Transverse colon (tissue), 4 donors: ENCODE results near the gene GSPT2. TPM values are rescaled to one million over a fixed set of nuclear protein-coding genes. Genes with fewer than 3 reads are reported as not detected.
A peak's percentile ranks its signal among the peaks of the same experiment; 100 is the strongest.

Source experiments
- DNase-seq: peaks from one replicate; pipeline ENCODE4 v3.0.0-alpha.2; 2019
- H3K27ac ChIP-seq, 4 donors: fragments of 200-600 bp; sonication (generic); 2 replicates each; pipeline ENCODE4 v1.5.1; 2016 to 2018; ENCODE audit warnings: inconsistent platforms in 4 of 4
- H3K27me3 ChIP-seq: fragments of 200-600 bp; sonication (generic); 2 replicates; pipeline ENCODE4 v1.5.1; 2017; ENCODE audit warnings: inconsistent platforms
- H3K36me3 ChIP-seq, 4 donors: fragments of 200-600 bp; sonication (generic); 2 replicates each; pipeline ENCODE4 v1.5.1; 2017 to 2019; ENCODE audit warnings: inconsistent platforms in 4 of 4
- H3K4me1 ChIP-seq, 4 donors: fragments of 200-600 bp; sonication (generic); 2 replicates each; pipeline ENCODE4 v1.5.1; 2017 to 2020; ENCODE audit warnings: inconsistent platforms in 4 of 4
- H3K4me3 ChIP-seq, 4 donors: fragments of 200-600 bp; sonication (generic); 1 replicate in 1 of 4; 2 replicates in 3 of 4; pipeline versions ENCODE4 v1.5.1 to v1.6.1; 2017 to 2019; ENCODE audit warnings: inconsistent platforms in 4 of 4
- H3K9me3 ChIP-seq, 2 donors: fragments of 200-600 bp; sonication (generic); 2 replicates each; pipeline ENCODE4 v1.5.1; 2017 to 2019; ENCODE audit warnings: inconsistent platforms in 2 of 2
- EP300 ChIP-seq: sonication (generic); formaldehyde crosslinking; IDR thresholded peaks from one replicate; pipeline ENCODE4 v1.6.1; 2017; ENCODE audit warnings: antibody characterized with exemption, low read depth
- POLR2A ChIP-seq: fragments of 450-650 bp; IDR thresholded peaks from one replicate; pipeline ENCODE4 v1.6.1; 2016; ENCODE audit warnings: antibody characterized with exemption, mild to moderate bottlenecking, moderate library complexity
- POLR2AphosphoS5 ChIP-seq, 3 donors: sonication (generic); formaldehyde crosslinking; IDR thresholded peaks; one replicate each; pipeline ENCODE4 v1.6.1; 2016; ENCODE audit warnings: antibody characterized with exemption in 3 of 3
- WGBS, 2 donors: methylation state at CpG; one replicate each; pipeline ENCODE4 v1.1.5; 2018; ENCODE audit warnings: low coverage in 1 of 2; 5-methylcytosine and 5-hydroxymethylcytosine counted together
- in situ Hi-C, 4 donors: fragments of 200-750 bp; cut with MboI; loops; one replicate each; pipeline versions ENCODE4 v1.15.0 to v1.15.1; 2017; ENCODE audit warnings: low sequenced_read_pairs in 3 of 4, low pct_ligation_motif_present in 1 of 4, low pct_unique_long_range_greater_than_20kb in 1 of 4
- intact Hi-C: fragments of 100-400 bp; cut with DNase I; formaldehyde crosslinking; loops from one replicate; pipeline ENCODE4 v1.15.1; 2023; ENCODE audit warnings: low total_unique reads
- total RNA-seq, 4 donors: library from RNA; depleted of rRNA; stranded (reverse); fragments of >200 nt; gene quantifications; one replicate each; pipeline ENCODE4 v1.1.0, GENCODE V29; 2016
- TF ChIP-seq, protein P1 (sequence below), 5 experiments: fragments of 200-600 bp in 3 of 5; fragments of 450-650 bp in 2 of 5; sonication (generic) in 3 of 5; IDR thresholded peaks; 1 replicate in 2 of 5; 2 replicates in 3 of 5; pipeline ENCODE4 v1.5.1; 2016 to 2017; ENCODE audit warnings: antibody characterized with exemption in 5 of 5, inconsistent platforms in 3 of 5, mild to moderate bottlenecking in 2 of 5, moderate library complexity in 1 of 5

The GSPT2 gene
- total RNA-seq, 4 donors from 2014 or later, result 2.6 to 10.1 (median 4.3) TPM

- Histone ChIP-seq H3K4me3 (no peak overlapping the region), H3K27ac (no peak overlapping the region), H3K36me3 (no peaks in the 10 kb centered on the region), H3K27me3 (no peaks in the 10 kb centered on the region), H3K4me1 (no peaks in the 10 kb centered on the region), H3K9me3 (no peaks in the 10 kb centered on the region)
- intact Hi-C loops (no loop called here), in situ Hi-C loops (no loop called here)
- TF ChIP-seq, protein P1, sequence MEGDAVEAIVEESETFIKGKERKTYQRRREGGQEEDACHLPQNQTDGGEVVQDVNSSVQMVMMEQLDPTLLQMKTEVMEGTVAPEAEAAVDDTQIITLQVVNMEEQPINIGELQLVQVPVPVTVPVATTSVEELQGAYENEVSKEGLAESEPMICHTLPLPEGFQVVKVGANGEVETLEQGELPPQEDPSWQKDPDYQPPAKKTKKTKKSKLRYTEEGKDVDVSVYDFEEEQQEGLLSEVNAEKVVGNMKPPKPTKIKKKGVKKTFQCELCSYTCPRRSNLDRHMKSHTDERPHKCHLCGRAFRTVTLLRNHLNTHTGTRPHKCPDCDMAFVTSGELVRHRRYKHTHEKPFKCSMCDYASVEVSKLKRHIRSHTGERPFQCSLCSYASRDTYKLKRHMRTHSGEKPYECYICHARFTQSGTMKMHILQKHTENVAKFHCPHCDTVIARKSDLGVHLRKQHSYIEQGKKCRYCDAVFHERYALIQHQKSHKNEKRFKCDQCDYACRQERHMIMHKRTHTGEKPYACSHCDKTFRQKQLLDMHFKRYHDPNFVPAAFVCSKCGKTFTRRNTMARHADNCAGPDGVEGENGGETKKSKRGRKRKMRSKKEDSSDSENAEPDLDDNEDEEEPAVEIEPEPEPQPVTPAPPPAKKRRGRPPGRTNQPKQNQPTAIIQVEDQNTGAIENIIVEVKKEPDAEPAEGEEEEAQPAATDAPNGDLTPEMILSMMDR (IDR thresholded peaks at IDR 0.05), result no peak
- TF ChIP-seq POLR2A (no peak), POLR2AphosphoS5 (IDR thresholded peaks at IDR 0.05) (no peak), EP300 (no peak)
- DNase-seq, result no peak
Observed at GRCh38 chrX:51728202-51728601, 15.0 kb upstream of the GSPT2 start.

DNA sequence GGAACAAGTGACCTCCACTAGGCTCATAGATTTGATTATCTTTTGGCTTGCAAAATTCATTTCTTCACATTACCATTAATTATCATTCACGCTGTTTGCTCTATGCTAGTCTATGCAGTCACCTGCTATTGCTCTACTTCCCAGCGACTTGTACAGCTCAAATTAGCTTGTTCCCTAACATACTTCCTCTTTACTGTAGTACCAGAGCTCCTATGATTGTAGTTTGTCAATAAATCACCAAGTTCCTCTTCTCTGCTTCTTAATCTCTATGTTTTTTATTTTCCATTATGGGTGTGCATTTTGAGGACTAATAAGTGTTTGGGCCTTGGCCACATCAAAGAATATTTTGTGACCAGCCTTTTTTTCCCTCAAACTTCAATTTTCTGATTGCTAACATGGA lies 6.2 kb upstream of the GSPT2 start:
- Histone ChIP-seq H3K9me3 (no peaks in the 10 kb centered on the region), H3K4me1 (no peaks in the 10 kb centered on the region), H3K27me3 (no peaks in the 10 kb centered on the region), H3K27ac (no peak overlapping the region), H3K36me3 (no peaks in the 10 kb centered on the region), H3K4me3 (no peak overlapping the region)
- WGBS, 2 donors, result 36 to 60% methylated on average over 1 to 2 of the region's 2 CpGs
- TF ChIP-seq POLR2A, result no peak
- TF ChIP-seq POLR2AphosphoS5 (IDR thresholded peaks at IDR 0.05), result no peak
- TF ChIP-seq, protein P1 (IDR thresholded peaks at IDR 0.05), result no peak
- in situ Hi-C loops, result no loop called here
- DNase-seq, result no peak
- intact Hi-C loops, result no loop called here

GRCh38 chrX:51742586-51742985 lies 656 bp upstream of the GSPT2 start:
- no peaks in the 10 kb centered on the region for H3K36me3 ChIP-seq
- H3K27me3 ChIP-seq, result no peaks in the 10 kb centered on the region
- H3K4me1 ChIP-seq, result peaks cover 0 to 3% (median 0%) of the 10 kb centered on the region in 4 donors
- no peak for DNase-seq
- TF ChIP-seq, protein P1 (IDR thresholded peaks at IDR 0.05), result no peak
- TF ChIP-seq POLR2A, result no peak
- TF ChIP-seq EP300, result no peak
- TF ChIP-seq POLR2AphosphoS5 (IDR thresholded peaks at IDR 0.05), result no peak
- in situ Hi-C loops, result no loop called here
- WGBS, 2 donors, result 69% methylated on average over 3 of the region's 3 CpGs; no CpG with 5 or more reads in 1 of the 2 donors
- intact Hi-C loops, result no loop called here
- H3K4me3 ChIP-seq, result peak overlapping the region in 2 of 4 donors; percentile 60 to 71
- peak overlapping the region in 1 of 4 donors; percentile 82 for H3K27ac ChIP-seq
- H3K9me3 ChIP-seq, result no peaks in the 10 kb centered on the region

- H3K27me3 ChIP-seq, result no peaks in the 10 kb centered on the region
- no peak overlapping the region for H3K4me3 ChIP-seq
- peaks cover 0 to 3% (median 0%) of the 10 kb centered on the region in 4 donors for H3K4me1 ChIP-seq
- intact Hi-C loops, result no loop called here
- in situ Hi-C loops, result no loop called here
- TF ChIP-seq POLR2AphosphoS5 (IDR thresholded peaks at IDR 0.05) (no peak), POLR2A (no peak), EP300 (no peak)
- TF ChIP-seq, protein P1 (IDR thresholded peaks at IDR 0.05), result no peak
- no peaks in the 10 kb centered on the region for H3K36me3 ChIP-seq
- H3K27ac ChIP-seq, result no peak overlapping the region
- no peaks in the 10 kb centered on the region for H3K9me3 ChIP-seq
- DNase-seq, result no peak
Observed at GRCh38 chrX:51747671-51748070, 4.4 kb downstream of the GSPT2 start.
